ENCODE data around the gene TRAF7. TPM values are rescaled to one million over a fixed set of nuclear protein-coding genes. Genes with fewer than 3 reads are reported as not detected.

The TRAF7 gene
- total and polyA plus RNA-seq, 2 of the 8 experiments (the other 6 are each of a cell fraction or from before 2014, with no cell fraction given), result 96.8 to 148 TPM

DNA sequence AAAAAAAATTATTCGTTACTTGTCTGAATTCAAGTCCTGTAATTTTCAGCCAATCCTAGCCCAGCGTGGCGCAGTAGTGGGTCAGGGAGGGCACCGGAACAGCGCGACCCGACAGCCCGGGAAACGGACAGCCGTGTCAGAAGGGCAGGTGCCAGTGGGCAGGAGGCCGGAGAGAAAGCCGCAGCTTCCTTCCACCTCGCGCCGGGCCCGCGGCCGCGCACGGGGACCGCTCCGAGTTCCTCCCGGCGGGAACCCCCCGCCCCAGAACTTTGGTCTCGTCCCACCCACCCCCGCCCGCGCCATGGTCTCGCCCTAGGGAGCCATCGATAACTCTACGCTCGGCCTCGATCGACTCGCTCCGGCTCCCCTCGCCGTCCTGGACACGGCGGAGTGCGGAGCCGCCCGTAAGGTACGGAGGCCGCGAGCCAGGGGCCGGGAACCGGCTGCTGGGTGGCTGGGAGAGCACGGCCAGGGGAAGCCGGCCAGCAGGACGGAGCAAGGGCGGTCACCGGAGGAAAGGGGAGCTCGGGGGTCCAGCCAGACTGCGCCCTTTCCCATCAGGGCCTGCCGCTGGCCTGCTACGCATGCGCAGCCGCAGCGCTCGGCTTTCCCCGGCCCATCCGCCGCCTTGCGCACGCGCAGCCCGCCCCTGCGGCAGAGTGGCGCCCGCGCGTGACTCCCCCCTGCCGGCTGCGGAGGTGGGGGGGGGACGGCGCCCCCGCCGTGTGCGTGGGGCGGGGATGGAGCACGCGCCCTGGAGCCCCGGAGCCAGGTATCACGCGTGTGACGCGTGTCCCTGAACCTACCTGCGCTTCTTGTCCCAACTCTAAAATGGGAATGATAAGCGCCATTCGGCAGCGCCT is 49.8 kb downstream of the TRAF7 start, which contains the start of gene MLST8 (continued):
- TF ChIP-seq TEAD4 (IDR thresholded peaks at IDR 0.05; ENCODE audit: low read depth, low read length) (no peak), CTBP2 (IDR thresholded peaks at IDR 0.05; ENCODE audit: borderline replicate concordance, insufficient read depth, insufficient read length, low read length) (peak; percentile 56), BACH1 (IDR thresholded peaks at IDR 0.05; ENCODE audit: low read length) (peak; percentile 21; the same call in 1 of the 2 replicates), TAF1 (IDR thresholded peaks at IDR 0.05; ENCODE audit: low read depth, low read length) (peak; percentile 85), ASH2L (IDR thresholded peaks at IDR 0.05; ENCODE audit: low read length) (peak; percentile 88), TAF7 (optimal IDR thresholded peaks at IDR 0.05; ENCODE audit: borderline replicate concordance, low read depth, low read length) (peak; percentile 78), JUN (IDR thresholded peaks at IDR 0.05; ENCODE audit: low read depth, low read length) (no peak), NRF1 (IDR thresholded peaks at IDR 0.05; ENCODE audit: low read depth, low read length) (peak; percentile 98), EP300 (IDR thresholded peaks at IDR 0.05; ENCODE audit: borderline replicate concordance in 1 of 2, low read depth in 2 of 2, low read length in 2 of 2) (peak in 1 of 2 experiments; percentile 97; a peak in 2 of 3 replicates), JUND (IDR thresholded peaks at IDR 0.05; ENCODE audit: low read length) (peak; percentile 88), SRF (IDR thresholded peaks at IDR 0.05; ENCODE audit: low read depth, low read length) (peak; percentile 96), PHF8 (conservative IDR thresholded peaks at IDR 0.05; ENCODE audit: low read depth, low read length) (peak; percentile 100), POLR2A (IDR thresholded peaks at IDR 0.05; ENCODE audit: control extremely low read depth in 1 of 2, low read depth in 2 of 2, low read length in 2 of 2) (peak in 1 of 2 experiments; percentile 94; a peak in 2 of 3 replicates), NANOG (IDR thresholded peaks at IDR 0.05; ENCODE audit: insufficient read depth, low read depth, low read length, poor library complexity, severe bottlenecking) (peak; percentile 7), TBP (IDR thresholded peaks at IDR 0.05; ENCODE audit: low read depth, low read length) (peak; percentile 31; the same call in 1 of the 2 replicates), TCF12 (IDR thresholded peaks at IDR 0.05; ENCODE audit: low read depth, low read length) (0 out of 2 replicates have a peak, but pooled peaks have one; percentile 11), KDM4A (IDR thresholded peaks at IDR 0.05; ENCODE audit: low read depth, low read length, severe bottlenecking) (peak; percentile 98), ZNF274 (IDR thresholded peaks at IDR 0.05; ENCODE audit: borderline replicate concordance, extremely low read depth, low read length) (no peak), SIN3A (conservative IDR thresholded peaks at IDR 0.05 in 1 of 2, IDR thresholded peaks at IDR 0.05 in 1 of 2; ENCODE audit: low read depth in 1 of 2, low read length in 2 of 2) (peak; percentile 27 to 78; a peak in 2 of 4 replicates), YY1 (IDR thresholded peaks at IDR 0.05; ENCODE audit: low read depth, low read length) (0 out of 2 replicates have a peak, but pooled peaks have one; percentile 26)
- TF ChIP-seq, protein P1, sequence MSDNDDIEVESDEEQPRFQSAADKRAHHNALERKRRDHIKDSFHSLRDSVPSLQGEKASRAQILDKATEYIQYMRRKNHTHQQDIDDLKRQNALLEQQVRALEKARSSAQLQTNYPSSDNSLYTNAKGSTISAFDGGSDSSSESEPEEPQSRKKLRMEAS (IDR thresholded peaks at IDR 0.05), result peak; percentile 63; the same call in 1 of the 2 replicates
- TF ChIP-seq, protein P2, sequence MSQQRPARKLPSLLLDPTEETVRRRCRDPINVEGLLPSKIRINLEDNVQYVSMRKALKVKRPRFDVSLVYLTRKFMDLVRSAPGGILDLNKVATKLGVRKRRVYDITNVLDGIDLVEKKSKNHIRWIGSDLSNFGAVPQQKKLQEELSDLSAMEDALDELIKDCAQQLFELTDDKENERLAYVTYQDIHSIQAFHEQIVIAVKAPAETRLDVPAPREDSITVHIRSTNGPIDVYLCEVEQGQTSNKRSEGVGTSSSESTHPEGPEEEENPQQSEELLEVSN (IDR thresholded peaks at IDR 0.05), result no peak
